ENCODE measurements around the gene HOMEZ. TPM values are rescaled to one million over a fixed set of nuclear protein-coding genes. Genes with fewer than 3 reads are reported as not detected.

Gene HOMEZ
- total RNA-seq, 1 donor from 2014 or later: 7.6 TPM

DNA sequence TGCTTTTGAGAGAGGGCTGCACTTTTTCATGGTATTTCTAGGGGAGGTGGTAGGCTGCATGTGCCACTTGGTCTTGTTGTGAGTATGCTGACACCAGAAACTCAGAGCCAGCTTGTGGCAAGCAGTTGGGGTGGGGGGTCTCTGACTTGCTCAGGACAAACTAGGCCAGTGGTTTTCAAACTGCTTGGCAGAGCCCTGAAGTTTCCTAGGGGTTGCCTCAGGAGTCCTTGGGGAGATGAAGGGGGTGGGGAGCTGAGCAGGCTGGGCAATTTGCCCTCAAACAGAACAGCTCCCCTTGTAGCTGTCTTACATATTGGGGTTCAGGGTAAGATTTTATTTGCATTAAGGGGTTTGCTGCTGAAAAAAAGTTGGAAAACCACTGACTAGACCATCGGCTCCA is 24.6 kb upstream of the HOMEZ start:
- no peaks in the 10 kb centered on the region for H3K27me3 Mint-ChIP-seq (ENCODE audit: low read depth)
- no peaks in the 10 kb centered on the region for H3K9me3 Mint-ChIP-seq (ENCODE audit: low read depth)
- peaks cover 9% of the 10 kb centered on the region for H3K36me3 Mint-ChIP-seq (ENCODE audit: low read depth)
- TF ChIP-seq, protein P1, sequence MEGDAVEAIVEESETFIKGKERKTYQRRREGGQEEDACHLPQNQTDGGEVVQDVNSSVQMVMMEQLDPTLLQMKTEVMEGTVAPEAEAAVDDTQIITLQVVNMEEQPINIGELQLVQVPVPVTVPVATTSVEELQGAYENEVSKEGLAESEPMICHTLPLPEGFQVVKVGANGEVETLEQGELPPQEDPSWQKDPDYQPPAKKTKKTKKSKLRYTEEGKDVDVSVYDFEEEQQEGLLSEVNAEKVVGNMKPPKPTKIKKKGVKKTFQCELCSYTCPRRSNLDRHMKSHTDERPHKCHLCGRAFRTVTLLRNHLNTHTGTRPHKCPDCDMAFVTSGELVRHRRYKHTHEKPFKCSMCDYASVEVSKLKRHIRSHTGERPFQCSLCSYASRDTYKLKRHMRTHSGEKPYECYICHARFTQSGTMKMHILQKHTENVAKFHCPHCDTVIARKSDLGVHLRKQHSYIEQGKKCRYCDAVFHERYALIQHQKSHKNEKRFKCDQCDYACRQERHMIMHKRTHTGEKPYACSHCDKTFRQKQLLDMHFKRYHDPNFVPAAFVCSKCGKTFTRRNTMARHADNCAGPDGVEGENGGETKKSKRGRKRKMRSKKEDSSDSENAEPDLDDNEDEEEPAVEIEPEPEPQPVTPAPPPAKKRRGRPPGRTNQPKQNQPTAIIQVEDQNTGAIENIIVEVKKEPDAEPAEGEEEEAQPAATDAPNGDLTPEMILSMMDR (IDR thresholded peaks at IDR 0.05): no peak
- DNase-seq (ENCODE audit: low spot score): no peak
- peaks cover 41% of the 10 kb centered on the region for H3K4me1 Mint-ChIP-seq (ENCODE audit: low read depth)
- H3K27ac Mint-ChIP-seq (ENCODE audit: unreplicated experiment): peak overlapping the region; percentile 8
- no peak overlapping the region for H3K4me3 Mint-ChIP-seq (ENCODE audit: unreplicated experiment)

DNA sequence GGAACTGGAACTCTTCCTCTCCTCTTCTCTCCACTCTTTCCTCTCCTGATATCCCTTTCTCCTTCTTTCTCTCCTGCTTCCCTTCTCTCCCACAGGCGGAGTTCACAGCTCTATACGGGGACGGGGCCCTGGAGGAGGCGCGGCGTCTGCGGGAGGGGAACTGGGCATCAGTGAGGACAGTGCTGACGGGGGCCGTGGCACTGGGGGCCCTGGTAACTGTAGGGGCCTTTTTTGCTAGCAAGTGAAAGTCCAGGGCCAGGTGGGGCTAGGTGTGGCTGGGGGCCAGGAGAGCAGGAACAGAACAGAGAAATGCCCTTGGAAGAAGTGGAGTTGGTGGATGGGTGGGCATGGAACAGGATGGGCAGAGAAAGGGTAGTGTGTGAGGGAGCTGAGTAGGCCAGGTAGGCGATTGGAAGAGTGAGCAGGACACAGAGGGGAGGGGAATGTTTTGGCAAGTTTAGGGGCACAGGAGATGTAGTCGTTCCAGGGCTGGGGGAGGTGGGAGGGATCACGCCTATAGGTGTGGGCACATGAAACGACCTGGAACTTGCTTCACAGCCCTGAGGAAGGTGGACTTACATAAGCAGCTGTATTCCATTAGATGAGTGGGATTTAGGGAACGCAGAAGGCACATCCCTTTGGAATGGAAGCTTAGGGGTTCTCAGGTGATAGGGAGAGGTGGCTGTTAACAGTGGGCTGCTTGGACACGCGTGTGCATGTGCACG is 23.0 kb upstream of the HOMEZ start:
- TF ChIP-seq, protein P1 (IDR thresholded peaks at IDR 0.05): no peak
- DNase-seq (ENCODE audit: low spot score): no peak
- Mint-ChIP-seq H3K4me1 (ENCODE audit: low read depth) (peaks cover 41% of the 10 kb centered on the region), H3K27me3 (ENCODE audit: low read depth) (no peaks in the 10 kb centered on the region), H3K27ac (ENCODE audit: unreplicated experiment) (peak overlapping the region; percentile 79), H3K9me3 (ENCODE audit: low read depth) (no peaks in the 10 kb centered on the region), H3K36me3 (ENCODE audit: low read depth) (peaks cover 8% of the 10 kb centered on the region), H3K4me3 (ENCODE audit: unreplicated experiment) (peak overlapping the region; percentile 97)

DNA sequence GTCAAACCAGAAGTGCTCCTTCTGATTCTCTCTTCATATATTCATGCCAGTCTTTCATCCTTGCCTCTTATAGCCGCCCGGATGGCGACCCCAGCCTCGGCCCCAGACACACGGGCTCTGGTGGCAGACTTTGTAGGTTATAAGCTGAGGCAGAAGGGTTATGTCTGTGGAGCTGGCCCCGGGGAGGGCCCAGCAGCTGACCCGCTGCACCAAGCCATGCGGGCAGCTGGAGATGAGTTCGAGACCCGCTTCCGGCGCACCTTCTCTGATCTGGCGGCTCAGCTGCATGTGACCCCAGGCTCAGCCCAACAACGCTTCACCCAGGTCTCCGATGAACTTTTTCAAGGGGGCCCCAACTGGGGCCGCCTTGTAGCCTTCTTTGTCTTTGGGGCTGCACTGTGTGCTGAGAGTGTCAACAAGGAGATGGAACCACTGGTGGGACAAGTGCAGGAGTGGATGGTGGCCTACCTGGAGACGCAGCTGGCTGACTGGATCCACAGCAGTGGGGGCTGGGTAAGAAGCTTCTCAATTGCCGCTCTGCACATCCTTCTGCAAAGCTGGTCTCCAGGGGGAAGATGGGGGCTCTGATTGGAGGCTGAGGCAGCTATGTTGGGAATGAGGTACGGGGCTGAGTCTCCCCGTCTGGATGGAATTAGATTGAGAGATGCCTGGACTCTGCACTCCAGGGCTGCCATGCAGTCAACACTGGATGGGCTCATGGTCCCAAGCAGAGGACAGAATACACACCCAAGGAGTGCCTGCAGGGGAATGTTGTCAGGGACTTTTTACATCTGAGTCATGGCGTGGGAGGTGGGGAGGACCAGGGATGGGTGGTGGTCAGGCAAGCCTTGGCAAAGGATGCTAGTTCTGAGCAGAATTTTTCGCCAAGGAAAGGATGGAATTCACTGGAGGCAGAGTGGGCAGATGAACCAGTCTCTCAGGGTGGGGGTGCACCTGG is 22.0 kb upstream of the HOMEZ start:
- no peak for DNase-seq (ENCODE audit: low spot score)
- Mint-ChIP-seq H3K4me3 (ENCODE audit: unreplicated experiment) (peak overlapping the region; percentile 97), H3K9me3 (ENCODE audit: low read depth) (no peaks in the 10 kb centered on the region), H3K36me3 (ENCODE audit: low read depth) (peaks cover 8% of the 10 kb centered on the region), H3K27ac (ENCODE audit: unreplicated experiment) (peak overlapping the region; percentile 93), H3K4me1 (ENCODE audit: low read depth) (peaks cover 41% of the 10 kb centered on the region), H3K27me3 (ENCODE audit: low read depth) (no peaks in the 10 kb centered on the region)
- TF ChIP-seq, protein P1 (IDR thresholded peaks at IDR 0.05): no peak

DNA sequence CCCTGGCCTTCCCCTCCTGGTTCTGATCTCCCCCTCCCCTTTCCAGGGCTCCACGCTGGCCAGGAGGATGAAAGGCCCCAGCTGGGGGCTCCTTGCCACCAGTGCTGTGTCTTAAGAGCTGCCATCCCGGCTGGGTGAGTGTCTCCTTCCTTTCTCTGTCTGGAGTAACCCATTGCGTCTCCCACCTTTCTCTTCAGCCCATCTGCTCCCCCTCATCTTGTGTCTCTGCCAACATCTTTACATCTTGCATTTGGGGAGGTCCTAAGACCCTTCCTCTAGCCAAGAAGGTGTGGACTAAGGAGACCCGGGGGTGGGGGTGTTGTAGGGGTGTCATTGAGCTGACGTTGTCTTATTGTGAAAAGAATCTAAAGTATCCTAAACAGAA is 21.2 kb upstream of the HOMEZ start:
- no peaks in the 10 kb centered on the region for H3K27me3 Mint-ChIP-seq (ENCODE audit: low read depth)

More for the DNA sequence above, 21.2 kb upstream of the HOMEZ start:
- Mint-ChIP-seq H3K4me3 (ENCODE audit: unreplicated experiment) (peak overlapping the region; percentile 97), H3K36me3 (ENCODE audit: low read depth) (peaks cover 5% of the 10 kb centered on the region), H3K9me3 (ENCODE audit: low read depth) (no peaks in the 10 kb centered on the region), H3K4me1 (ENCODE audit: low read depth) (peaks cover 44% of the 10 kb centered on the region), H3K27ac (ENCODE audit: unreplicated experiment) (peak overlapping the region; percentile 93)
- TF ChIP-seq, protein P1 (IDR thresholded peaks at IDR 0.05): no peak
- no peak for DNase-seq (ENCODE audit: low spot score)

All from chondrocyte (in vitro differentiated cells).